NCI-H774 (cell line): ENCODE results near the gene BMP8B.
"Not testable (repeated sequence)": the region's sequence is repeated elsewhere in the genome, so short reads cannot be mapped to it uniquely, and the experiment has no call there.

Experiments used
- DNase-seq: peaks from one replicate; lab custom pipeline; 2025; lab: John Stamatoyannopoulos, UW

The BMP8B gene

DNA sequence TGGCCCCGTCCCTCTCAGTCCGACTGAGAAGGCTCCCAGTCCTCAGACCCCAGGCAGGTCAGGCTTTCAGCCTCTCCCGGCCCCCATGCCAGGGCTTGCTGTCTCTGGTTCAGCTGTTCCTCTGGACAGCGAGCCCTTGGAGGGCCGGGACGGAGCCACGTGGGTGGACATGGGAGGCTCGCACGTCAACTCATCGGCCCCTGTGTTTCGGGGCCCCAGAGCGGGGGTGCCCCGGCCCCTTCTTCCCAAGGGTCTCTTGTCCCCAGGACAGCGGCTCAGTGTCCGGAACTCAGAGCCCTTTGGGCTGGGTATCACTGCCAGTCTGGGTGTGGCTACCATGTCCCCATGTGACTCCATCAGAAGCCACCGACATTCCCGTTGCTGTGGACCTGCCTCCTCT, 10.8 kb downstream of the BMP8B start:
- not testable (repeated sequence) for DNase-seq

- no peak for DNase-seq
Observed at GRCh38 chr1:39777306-39777705, 11.4 kb downstream of the BMP8B start.

DNA sequence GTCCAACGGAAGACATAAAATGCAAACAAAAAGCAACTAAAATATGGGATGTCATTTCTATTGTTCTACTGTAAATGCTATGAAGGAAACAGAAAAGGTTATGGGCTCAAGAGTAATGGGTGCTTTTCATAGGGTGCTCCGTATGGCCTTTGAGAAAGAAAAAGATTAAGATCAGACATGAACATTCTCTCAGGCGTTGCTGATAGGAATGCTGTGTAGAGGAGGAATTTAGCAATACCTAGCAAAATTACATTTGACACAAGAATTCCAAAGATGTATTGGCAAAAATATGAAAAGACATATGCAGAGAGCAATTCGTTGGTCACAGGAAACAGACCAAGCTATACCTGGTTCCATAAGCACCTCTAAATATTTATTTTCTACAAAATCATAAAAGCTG, 11.8 kb downstream of the BMP8B start:
- DNase-seq, result no peak

- no peak for DNase-seq
Observed at GRCh38 chr1:39776400-39776713, 12.3 kb downstream of the BMP8B start.

GRCh38 chr1:39775676-39776399, 12.8 kb downstream of the BMP8B start:
- DNase-seq, result not testable (repeated sequence)

GRCh38 chr1:39775141-39775540, 13.5 kb downstream of the BMP8B start:
- not testable (repeated sequence) for DNase-seq

DNA sequence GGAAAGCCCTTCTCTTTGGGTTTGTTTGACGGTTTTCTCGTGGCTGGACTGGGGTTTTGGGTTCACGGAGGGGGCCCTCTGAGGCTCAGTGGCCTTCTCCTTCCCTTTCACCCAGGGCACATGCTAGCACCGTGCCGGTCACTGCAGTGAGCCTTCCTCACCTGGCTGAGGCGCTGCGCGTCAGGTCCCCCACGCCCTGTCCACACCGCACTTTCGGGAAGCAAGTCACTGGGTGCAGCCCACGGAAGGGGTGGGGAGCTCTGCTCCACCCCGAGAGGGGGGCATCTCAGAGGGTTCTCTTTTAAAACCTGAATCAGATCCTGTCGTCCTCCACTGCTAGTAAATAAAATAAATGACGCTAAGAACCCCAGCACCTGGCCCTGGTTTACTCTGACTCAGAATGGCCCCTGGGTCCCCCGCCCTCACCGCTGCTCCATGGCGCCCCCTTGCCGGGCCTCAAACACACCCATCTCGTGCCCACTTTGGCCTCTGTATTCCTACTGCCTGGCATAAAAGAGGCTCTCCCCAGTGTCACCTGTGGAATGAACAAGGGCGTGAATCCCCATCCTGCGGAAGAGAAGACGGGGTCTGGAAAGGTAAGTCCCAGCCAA, 15.2 kb downstream of the BMP8B start:
- not testable (repeated sequence) for DNase-seq

DNA sequence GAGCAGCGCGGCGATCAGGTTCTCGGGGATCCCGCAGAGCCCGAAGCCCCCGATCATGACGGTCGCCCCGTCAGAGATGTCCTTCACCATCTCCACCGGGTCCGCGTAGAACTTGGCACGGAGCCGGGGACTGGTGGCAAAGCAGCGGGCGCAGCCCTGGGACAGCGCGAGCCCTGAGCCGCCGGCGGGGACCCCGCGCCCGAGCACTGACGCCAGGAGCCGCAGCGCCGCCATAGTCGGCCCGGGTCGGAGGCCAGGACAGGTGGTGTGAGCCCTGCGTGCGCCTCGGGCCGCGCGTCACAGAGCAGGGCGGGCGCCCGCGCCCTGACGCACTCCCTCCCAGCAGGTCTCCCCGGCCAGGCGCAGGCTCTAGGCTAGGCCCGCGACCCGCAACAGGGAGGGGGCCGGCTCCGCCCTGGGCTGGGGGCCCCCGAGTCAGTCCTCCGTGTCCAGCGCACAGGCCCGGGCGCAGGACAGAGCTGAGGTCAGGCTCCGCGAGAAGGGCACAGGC, 17.6 kb downstream of the BMP8B start, which contains the start of gene OXCT2:
OXCT2 (minus strand) TSS at position 327 of the 511 bp plus-strand sequence; CDS start at position 234, 93 bp downstream.
- DNase-seq, result not testable (repeated sequence)

GRCh38 chr1:39770100-39771021, 18.3 kb downstream of the BMP8B start:
- not testable (repeated sequence) for DNase-seq

DNA sequence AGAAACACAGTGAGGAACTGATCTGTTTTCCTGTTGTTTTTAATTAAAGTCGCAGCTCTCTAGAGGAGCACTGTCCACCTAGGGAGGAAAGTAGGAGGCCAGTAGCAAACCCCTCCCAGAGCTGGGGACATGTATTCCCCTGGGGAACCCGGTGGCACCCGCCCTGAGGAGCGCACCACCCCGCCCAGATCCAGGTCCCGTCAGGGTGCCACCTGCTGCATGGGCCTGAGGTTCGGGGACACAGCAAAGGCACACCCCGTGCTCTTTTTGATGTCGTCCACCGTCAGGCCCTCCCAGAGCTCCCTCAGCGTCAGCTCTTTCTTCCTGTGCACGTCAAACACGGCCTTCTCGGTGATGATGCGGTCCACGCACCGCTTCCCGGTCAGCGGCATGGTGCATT, 19.2 kb downstream of the BMP8B start:
- DNase-seq, result not testable (repeated sequence)

DNA sequence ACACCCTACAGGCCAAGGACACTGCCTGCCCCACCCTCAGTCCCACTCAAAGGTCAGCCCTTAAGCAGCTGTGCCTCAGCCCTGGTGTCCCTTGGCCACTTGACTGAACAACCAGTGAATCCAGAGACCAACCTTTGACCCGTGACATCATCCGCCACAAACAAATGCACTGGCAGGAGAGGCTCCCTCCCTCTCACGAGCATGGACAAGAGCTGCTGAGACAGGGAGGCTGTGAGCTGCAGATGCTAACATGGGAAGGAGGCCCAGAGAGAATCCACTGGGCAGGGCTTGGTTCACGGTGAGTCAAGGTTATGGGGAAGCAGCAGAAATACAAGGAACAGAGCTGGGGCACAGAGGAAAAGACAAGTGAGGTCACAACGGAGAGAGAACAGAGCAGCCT, 22.2 kb downstream of the BMP8B start:
- not testable (repeated sequence) for DNase-seq

DNA sequence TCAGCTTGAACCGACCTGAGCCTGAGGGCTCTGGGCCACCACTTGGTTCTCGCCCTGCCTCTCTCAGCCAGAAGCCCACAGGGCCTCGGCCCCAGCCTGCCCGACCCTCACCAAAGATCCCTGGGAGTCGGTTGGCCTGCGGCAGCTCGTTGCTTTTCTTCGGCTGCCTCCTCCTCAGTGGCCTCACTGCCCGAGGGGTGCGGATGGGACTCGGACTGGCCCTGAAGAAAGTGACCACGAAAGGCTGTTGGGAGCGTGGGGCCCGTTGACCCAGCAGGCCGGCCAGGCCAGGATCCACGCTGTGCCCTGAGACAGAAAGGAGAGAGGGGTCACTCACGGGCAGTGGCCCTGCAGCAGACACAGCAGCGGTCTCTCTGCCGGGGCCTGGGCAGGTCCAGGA, 24.2 kb downstream of the BMP8B start:
- DNase-seq, result not testable (repeated sequence)

DNA sequence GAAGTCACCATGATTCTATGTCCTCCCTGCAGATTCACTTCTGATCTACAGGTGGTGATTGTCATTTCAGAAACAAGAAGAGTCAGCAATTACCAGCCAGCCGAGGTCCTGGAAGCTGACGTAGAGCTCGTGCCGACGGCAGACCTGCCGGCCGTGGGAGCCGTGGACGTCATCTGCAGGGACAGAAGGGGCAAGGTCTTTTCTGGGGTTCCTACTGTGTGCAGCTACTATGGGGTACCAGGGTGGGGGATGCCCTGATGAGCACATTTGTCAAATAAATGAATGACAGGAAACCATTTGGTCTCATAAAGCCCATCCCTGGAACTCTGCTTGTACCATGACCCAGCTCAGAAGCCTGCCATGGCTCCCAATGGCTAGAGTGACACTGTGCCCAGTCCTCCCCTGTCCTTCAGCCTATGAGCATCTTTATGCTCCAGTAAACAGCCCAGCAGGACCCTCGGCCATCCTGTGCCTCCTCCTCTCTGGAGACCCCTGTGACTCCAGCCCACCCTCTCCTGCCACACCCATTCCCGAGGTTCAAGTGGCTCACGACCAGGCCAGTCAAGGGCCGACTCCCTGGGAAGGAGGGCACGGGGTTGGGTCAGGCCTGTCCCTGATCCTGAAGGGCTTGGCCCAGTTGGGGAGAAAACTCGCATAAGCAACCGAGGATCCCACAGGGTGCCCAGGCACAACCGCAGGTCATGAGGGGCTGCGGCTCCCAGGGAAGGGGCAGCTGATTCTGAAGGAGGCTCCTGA, 24.9 kb downstream of the BMP8B start:
- not testable (repeated sequence) for DNase-seq

GRCh38 chr1:39762550-39763540, 25.8 kb downstream of the BMP8B start:
- no peak for DNase-seq

DNA sequence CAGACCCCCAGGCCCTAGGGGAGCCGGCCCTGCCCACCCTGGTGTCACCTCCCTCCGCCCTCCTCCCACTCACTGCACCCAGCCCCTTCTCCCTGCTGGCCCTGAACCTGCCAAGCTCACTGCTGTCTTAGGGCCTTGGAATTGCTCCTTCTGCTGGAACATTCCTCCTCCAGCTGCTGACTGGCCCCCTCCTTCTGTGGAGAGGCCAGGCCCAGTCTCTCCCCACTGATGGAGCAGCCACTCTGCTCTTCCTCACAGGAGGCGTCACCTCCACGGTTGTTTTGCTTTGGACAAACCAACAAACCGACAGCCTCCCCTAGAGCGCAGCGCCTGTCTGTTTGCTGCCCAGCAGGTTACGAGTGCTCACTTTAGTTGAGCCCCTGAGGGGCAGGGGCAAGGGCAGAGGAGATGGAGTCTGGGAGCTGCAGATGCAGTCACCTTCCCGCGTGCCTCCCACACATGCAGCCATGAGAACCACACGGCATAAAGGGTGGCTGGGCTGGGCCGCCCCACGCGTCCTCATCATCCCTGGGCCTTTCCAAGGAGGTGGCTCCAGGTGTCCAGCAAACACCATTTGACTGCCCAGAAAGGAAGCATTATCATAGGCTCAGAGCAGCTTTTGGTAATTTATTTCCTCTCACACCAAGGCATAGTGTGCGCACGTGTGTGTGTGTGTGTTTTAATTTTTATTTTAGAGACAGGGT, 27.0 kb downstream of the BMP8B start:
- DNase-seq, result no peak

GRCh38 chr1:39761016-39761415, 27.6 kb downstream of the BMP8B start:
- no peak for DNase-seq

DNA sequence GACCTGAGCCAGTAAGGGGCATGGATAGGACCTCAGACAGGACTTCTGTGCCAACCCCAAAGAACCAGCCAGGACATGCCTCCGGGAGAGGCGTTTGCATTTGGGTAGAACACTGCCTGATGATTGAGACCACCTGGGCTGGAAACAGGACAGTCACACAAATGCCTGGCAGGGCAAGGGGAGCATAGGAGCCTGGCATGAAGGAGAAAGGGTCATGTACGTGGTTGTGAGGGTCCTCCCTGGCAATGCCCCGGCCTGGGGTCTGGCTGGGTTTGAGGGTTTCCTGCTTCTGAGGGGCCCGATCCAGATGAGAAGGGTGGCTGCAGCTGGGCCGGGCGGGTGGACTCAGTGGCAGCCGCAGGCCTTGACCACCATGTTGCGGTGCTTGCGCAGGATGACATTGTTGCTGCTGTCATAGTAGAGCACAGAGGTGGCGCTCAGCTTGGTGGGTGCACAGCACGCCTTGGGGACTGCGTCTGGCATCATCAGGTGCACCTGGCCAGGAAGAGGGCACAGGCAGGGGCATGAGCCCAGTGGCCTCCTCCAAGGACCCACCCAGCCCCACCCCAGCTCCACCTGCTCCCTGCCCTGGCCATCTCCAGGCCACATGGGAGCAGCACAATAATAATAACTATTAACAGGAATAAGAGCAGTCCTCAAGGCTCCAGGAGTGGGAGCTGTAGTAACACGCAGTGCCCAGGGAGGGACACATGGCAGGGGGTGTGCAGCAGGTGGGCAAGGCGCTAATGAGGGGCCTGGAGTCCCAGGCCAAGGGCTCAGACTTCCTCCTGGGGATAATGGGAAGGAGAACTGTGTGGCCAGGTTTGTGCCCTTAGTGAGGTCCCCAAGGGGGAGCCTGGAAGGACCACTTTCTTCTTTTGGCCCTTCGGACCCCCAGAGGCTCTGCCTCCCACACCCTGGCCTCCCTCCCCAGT, 28.3 kb downstream of the BMP8B start:
- DNase-seq, result no peak

DNA sequence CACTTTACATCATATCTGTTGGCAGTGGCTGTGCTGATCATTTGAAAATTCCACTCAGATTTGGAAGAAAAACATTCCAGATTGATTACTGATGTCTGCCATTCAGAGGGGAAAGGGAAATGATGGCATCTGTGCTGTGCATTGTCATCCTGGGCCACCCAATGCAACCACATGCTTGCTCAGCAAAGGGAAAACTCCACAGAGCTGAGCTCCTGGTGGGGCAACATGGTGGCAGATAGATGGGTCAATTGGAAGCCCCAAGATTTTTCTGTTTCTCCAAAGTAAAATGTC, 29.3 kb downstream of the BMP8B start:
- DNase-seq, result no peak
